Ascending aorta (tissue), 2 donors: ENCODE results near the gene BBS9. TPM values are rescaled to one million over a fixed set of nuclear protein-coding genes. Genes with fewer than 3 reads are reported as not detected.

Source experiments
- DNase-seq, 2 donors: peaks; one replicate each; pipeline ENCODE4 v3.0.0-alpha.2; 2019; ENCODE audit warnings: low spot score in 2 of 2
- H3K27ac ChIP-seq, 2 donors: fragments of 200-600 bp; sonication (generic); one replicate each; pipeline ENCODE4 v1.5.1; 2016 to 2017; ENCODE audit warnings: mild to moderate bottlenecking in 1 of 2
- H3K27me3 ChIP-seq: fragments of 200-600 bp; sonication (generic); one replicate; pipeline ENCODE4 v1.5.1; 2017
- H3K36me3 ChIP-seq, 2 donors: fragments of 200-600 bp; sonication (generic); one replicate each; pipeline ENCODE4 v1.5.1; 2016
- H3K4me1 ChIP-seq, 2 donors: fragments of 200-600 bp; sonication (generic); one replicate each; pipeline ENCODE4 v1.5.1; 2016 to 2017; ENCODE audit warnings: mild to moderate bottlenecking in 1 of 2
- H3K4me3 ChIP-seq, 2 donors: fragments of 200-600 bp; sonication (generic); one replicate each; pipeline ENCODE4 v1.5.1; 2016 to 2017; ENCODE audit warnings: mild to moderate bottlenecking in 1 of 2
- H3K9me3 ChIP-seq, 2 donors: fragments of 200-600 bp; sonication (generic); one replicate each; pipeline ENCODE4 v1.5.1; 2016
- CTCF ChIP-seq, 3 experiments: fragments of 200-600 bp in 2 of 3; fragments of 450-650 bp in 1 of 3; sonication (generic) in 2 of 3; IDR thresholded peaks; one replicate each; pipeline ENCODE4 v1.5.1; 2016 to 2019; ENCODE audit warnings: antibody characterized with exemption in 3 of 3, mild to moderate bottlenecking in 1 of 3, moderate library complexity in 1 of 3
- intact Hi-C: fragments of 100-400 bp; cut with DNase I; formaldehyde crosslinking; loops from one replicate; pipeline ENCODE4 v1.15.1; 2023
- total RNA-seq: library from RNA; depleted of rRNA; stranded (reverse); fragments of >200 nt; gene quantifications from one replicate; pipeline ENCODE4 v1.1.0, GENCODE V29; 2016

BBS9 gene
- total RNA-seq, 1 donor from 2014 or later = 23.3 TPM

GRCh38 chr7:33350577-33350976 lies 221.2 kb downstream of the BBS9 start:
- intact Hi-C loops = no loop called here
- DNase-seq = no peak
- peaks cover 0 to 16% of the 10 kb centered on the region in 2 donors for H3K36me3 ChIP-seq

GRCh38 chr7:33351709-33352108 lies 222.3 kb downstream of the BBS9 start:
- Histone ChIP-seq H3K27ac (no peak overlapping the region), H3K9me3 (no peaks in the 10 kb centered on the region), H3K4me1 (no peaks in the 10 kb centered on the region), H3K4me3 (no peak overlapping the region), H3K27me3 (no peaks in the 10 kb centered on the region), H3K36me3 (peaks cover 0 to 11% of the 10 kb centered on the region in 2 donors)
- no peak for TF ChIP-seq CTCF (IDR thresholded peaks at IDR 0.05)
- intact Hi-C loops = no loop called here
- DNase-seq = no peak

More at GRCh38 chr7:33350577-33350976, 221.2 kb downstream of the BBS9 start:
- H3K27ac ChIP-seq = no peak overlapping the region
- H3K27me3 ChIP-seq = no peaks in the 10 kb centered on the region
- TF ChIP-seq CTCF (IDR thresholded peaks at IDR 0.05) = no peak
- H3K9me3 ChIP-seq = no peaks in the 10 kb centered on the region
- no peaks in the 10 kb centered on the region for H3K4me1 ChIP-seq
- H3K4me3 ChIP-seq = no peak overlapping the region

GRCh38 chr7:33354201-33354600 lies 224.8 kb downstream of the BBS9 start:
- Histone ChIP-seq H3K9me3 (no peaks in the 10 kb centered on the region), H3K4me1 (no peaks in the 10 kb centered on the region), H3K27ac (no peak overlapping the region), H3K36me3 (peaks cover 0 to 9% of the 10 kb centered on the region in 2 donors), H3K4me3 (no peak overlapping the region), H3K27me3 (no peaks in the 10 kb centered on the region)
- TF ChIP-seq CTCF (IDR thresholded peaks at IDR 0.05) = no peak
- intact Hi-C loops = no loop called here
- no peak for DNase-seq

GRCh38 chr7:33355386-33355785 lies 226.0 kb downstream of the BBS9 start:
- DNase-seq = no peak
- Histone ChIP-seq H3K27me3 (no peaks in the 10 kb centered on the region), H3K4me3 (no peak overlapping the region), H3K4me1 (no peaks in the 10 kb centered on the region), H3K36me3 (peaks cover 0 to 4% of the 10 kb centered on the region in 2 donors), H3K9me3 (no peaks in the 10 kb centered on the region), H3K27ac (no peak overlapping the region)
- no peak for TF ChIP-seq CTCF (IDR thresholded peaks at IDR 0.05)
- intact Hi-C loops = no loop called here

GRCh38 chr7:33356336-33356735 lies 227.0 kb downstream of the BBS9 start:
- H3K4me3 ChIP-seq = no peak overlapping the region

More at GRCh38 chr7:33356336-33356735, 227.0 kb downstream of the BBS9 start:
- Histone ChIP-seq H3K9me3 (no peaks in the 10 kb centered on the region), H3K27ac (no peak overlapping the region), H3K36me3 (no peaks in the 10 kb centered on the region), H3K4me1 (no peaks in the 10 kb centered on the region), H3K27me3 (no peaks in the 10 kb centered on the region)
- no peak for TF ChIP-seq CTCF (IDR thresholded peaks at IDR 0.05)
- no peak for DNase-seq
- intact Hi-C loops = no loop called here
